Measurements from ENCODE around the gene SLAMF6.

DNA sequence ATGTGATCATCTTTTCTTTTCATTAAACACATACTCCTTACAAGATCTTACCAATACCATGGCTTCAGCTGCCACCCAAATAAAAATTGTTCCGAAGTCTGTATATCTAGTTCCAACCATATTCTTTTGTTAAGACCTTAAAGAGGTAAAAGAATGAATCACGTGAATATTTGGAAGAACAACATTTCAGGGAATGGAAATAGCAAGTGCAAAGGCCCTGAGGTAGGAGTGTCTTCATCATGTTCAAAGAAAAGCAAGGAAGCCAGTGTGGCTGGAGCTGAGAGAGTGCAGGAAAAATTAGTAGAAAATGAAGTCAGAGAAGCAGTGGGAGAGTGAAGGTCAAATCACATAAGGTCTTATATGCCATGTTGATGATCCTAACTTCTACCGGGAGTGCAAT is 50.9 kb downstream of the SLAMF6 start:
- no peak for TF ChIP-seq POLR2AphosphoS5 (IDR thresholded peaks at IDR 0.05; ENCODE audit: low read depth, low read length)
- TF ChIP-seq REST (IDR thresholded peaks at IDR 0.05; ENCODE audit: insufficient read depth in 1 of 2, low read depth in 2 of 2, low read length in 2 of 2), result no peak
- no peak for TF ChIP-seq TAF1 (IDR thresholded peaks at IDR 0.05; ENCODE audit: borderline replicate concordance, insufficient read depth, low read length)

Data from PFSK-1 (cell line).